Upper lobe of right lung (tissue), 1 donor: ENCODE results near the gene CALY. TPM values are rescaled to one million over a fixed set of nuclear protein-coding genes. Genes with fewer than 3 reads are reported as not detected.

ENCODE experiments used
- ATAC-seq: fragments of 200-7000 bp; cut with Tn5 transposase; one replicate; pipeline ENCODE4 v1.9.1; 2020; ENCODE audit warnings: mild to moderate bottlenecking, moderate library complexity
- DNase-seq: peaks from one replicate; pipeline ENCODE4 v3.0.0-alpha.2; 2020
- H3K27ac ChIP-seq: fragments of 200-600 bp; one replicate; pipeline ENCODE4 v1.8.0; 2022
- H3K27me3 ChIP-seq: fragments of 200-600 bp; one replicate; pipeline ENCODE4 v1.8.0; 2022; ENCODE audit warnings: mild to moderate bottlenecking
- H3K36me3 ChIP-seq: fragments of 200-600 bp; one replicate; pipeline ENCODE4 v1.8.0; 2022
- H3K4me1 ChIP-seq: fragments of 200-600 bp; one replicate; pipeline ENCODE4 v1.8.0; 2022
- H3K4me3 ChIP-seq: fragments of 200-600 bp; one replicate; pipeline ENCODE4 v1.8.0; 2022; ENCODE audit warnings: mild to moderate bottlenecking
- H3K9me3 ChIP-seq: fragments of 200-600 bp; one replicate; pipeline ENCODE4 v1.8.0; 2022
- intact Hi-C: fragments of 100-400 bp; cut with DNase I; formaldehyde crosslinking; loops from one replicate; pipeline ENCODE4 v1.11.0; 2022
- total RNA-seq: library from RNA; stranded (reverse); fragmentation: NEBNext Ultra II Directional; extraction: Animal tissue kit (Norgen Biotek cat#: 25700); gene quantifications from one replicate; pipeline ENCODE4 v1.2.1, GENCODE V29; 2021
- TF ChIP-seq, protein P1 (sequence below): fragments of 200-600 bp; IDR thresholded peaks from one replicate; pipeline ENCODE4 v1.8.0; 2022; ENCODE audit warnings: antibody characterized with exemption
- donor health status: DM: no; HTN: yes; CAD: no; lungs with severe emphysema.

The CALY gene
- total RNA-seq, 1 donor from 2014 or later = not detected

DNA sequence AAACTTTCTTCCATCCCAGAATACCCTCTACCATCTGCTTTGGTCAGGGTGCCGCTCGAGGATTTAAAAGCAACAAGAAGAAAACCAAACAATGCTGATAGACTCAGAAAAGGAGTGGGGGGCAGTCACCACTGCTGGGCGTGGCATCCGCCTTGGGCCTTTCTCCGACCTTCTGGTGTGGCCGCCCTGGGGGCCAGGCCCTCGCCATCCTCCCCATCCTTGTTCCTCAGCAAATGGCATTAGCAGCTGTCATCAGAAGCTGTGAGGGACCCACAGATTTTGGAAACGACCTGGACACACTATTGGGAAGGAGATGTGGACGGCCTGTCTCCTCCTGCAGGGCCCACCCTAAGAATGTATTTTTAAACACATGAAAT lies 23.9 kb downstream of the CALY start:
- Histone ChIP-seq H3K4me1 (peaks cover 9% of the 10 kb centered on the region), H3K27me3 (no peaks in the 10 kb centered on the region), H3K27ac (no peak overlapping the region), H3K4me3 (no peak overlapping the region), H3K36me3 (peaks cover 26% of the 10 kb centered on the region), H3K9me3 (no peaks in the 10 kb centered on the region)
- intact Hi-C loops = no loop called here
- DNase-seq (no peak), ATAC-seq (no peak)
- TF ChIP-seq, protein P1, sequence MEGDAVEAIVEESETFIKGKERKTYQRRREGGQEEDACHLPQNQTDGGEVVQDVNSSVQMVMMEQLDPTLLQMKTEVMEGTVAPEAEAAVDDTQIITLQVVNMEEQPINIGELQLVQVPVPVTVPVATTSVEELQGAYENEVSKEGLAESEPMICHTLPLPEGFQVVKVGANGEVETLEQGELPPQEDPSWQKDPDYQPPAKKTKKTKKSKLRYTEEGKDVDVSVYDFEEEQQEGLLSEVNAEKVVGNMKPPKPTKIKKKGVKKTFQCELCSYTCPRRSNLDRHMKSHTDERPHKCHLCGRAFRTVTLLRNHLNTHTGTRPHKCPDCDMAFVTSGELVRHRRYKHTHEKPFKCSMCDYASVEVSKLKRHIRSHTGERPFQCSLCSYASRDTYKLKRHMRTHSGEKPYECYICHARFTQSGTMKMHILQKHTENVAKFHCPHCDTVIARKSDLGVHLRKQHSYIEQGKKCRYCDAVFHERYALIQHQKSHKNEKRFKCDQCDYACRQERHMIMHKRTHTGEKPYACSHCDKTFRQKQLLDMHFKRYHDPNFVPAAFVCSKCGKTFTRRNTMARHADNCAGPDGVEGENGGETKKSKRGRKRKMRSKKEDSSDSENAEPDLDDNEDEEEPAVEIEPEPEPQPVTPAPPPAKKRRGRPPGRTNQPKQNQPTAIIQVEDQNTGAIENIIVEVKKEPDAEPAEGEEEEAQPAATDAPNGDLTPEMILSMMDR = no peak

DNA sequence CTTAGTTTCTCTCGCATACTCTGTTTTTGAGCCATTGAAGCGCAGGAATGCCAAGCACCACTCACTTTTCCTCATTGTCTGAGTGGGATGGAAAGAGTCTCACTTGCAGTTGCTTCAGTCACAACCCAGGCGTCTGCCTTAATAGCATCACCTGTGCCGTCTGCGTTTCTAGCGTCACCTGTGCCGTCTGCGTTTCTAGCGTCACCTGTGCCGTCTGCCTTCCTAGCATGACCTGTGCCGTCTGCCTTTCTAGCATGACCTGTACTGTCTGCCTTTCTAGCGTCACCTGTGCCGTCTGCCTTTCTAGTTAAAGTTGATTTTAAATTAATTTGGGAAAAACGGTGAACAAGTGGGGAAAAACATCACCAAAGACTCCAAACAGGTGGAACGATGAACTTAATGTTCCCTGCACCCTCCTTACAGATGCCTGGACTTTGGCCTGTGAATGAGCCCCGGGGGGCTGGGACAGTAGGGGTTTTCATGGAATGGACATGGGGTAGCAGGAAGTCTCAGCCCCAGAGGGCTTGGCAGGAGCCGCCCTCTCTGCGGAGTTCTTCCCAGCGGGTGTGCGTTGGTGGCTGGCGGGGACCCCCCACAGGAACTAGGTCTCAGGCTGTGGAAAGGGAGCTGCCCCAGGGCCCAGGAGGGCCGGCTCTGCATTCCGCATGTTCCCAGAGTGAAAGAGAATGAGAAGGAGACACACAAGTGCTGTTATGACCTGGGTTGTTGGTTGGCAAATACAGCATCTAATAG lies 24.5 kb downstream of the CALY start:
- TF ChIP-seq, protein P1 = no peak
- Histone ChIP-seq H3K4me1 (peaks cover 15% of the 10 kb centered on the region), H3K27me3 (no peaks in the 10 kb centered on the region), H3K4me3 (no peak overlapping the region), H3K9me3 (no peaks in the 10 kb centered on the region), H3K27ac (no peak overlapping the region), H3K36me3 (peaks cover 26% of the 10 kb centered on the region)
- DNase-seq (peak; percentile 65), ATAC-seq (no peak)
- intact Hi-C loops = no loop called here

DNA sequence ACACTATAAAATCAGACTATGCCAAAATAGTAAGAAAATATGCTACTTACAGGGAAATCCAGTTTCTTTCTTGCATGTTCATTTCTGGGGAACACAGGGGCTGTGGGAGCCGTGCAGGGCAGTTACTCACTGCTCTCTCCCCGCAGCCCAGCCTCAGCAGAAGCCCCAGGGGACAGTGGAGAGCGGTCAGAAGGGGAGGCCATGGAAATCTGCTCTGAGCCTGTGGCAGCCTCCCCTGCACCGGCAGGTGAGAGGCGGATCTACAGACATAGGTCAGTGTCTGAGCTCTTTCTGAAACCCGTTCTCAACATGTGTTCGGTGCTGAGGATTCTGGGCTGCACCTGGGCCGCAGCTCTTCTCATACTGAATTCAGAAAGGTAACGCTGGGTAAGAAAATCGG lies 25.1 kb downstream of the CALY start:
- no peaks in the 10 kb centered on the region for H3K9me3 ChIP-seq
- no peaks in the 10 kb centered on the region for H3K27me3 ChIP-seq
- no peak for DNase-seq
- ATAC-seq = no peak
- intact Hi-C loops = no loop called here
- no peak overlapping the region for H3K4me3 ChIP-seq
- H3K4me1 ChIP-seq = peaks cover 21% of the 10 kb centered on the region
- H3K27ac ChIP-seq = no peak overlapping the region
- TF ChIP-seq, protein P1 = no peak
- peaks cover 26% of the 10 kb centered on the region for H3K36me3 ChIP-seq

DNA sequence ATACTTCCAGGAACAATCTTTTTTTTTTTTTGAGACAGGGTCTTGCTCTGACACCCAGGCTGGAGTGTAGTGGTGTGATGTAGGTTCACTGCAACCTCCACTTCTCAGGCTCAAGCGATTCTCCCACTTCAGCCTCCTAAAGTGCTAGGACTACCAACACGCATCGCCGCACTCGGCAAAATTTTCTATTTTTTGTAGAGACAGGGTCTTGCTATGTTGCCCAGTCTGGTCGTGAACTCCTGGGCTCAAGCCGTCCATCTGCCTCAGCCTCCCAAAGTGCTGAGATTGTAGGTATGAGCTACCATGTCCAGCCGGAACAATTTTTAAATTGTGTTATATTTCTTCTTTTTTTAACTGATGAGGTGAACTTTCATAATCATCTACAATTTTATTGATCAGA lies 25.9 kb downstream of the CALY start:
- Histone ChIP-seq H3K27me3 (no peaks in the 10 kb centered on the region), H3K4me3 (no peak overlapping the region), H3K27ac (no peak overlapping the region), H3K36me3 (peaks cover 26% of the 10 kb centered on the region), H3K4me1 (peaks cover 26% of the 10 kb centered on the region), H3K9me3 (no peaks in the 10 kb centered on the region)
- TF ChIP-seq, protein P1 = no peak
- intact Hi-C loops = no loop called here
- ATAC-seq (no peak), DNase-seq (no peak)

DNA sequence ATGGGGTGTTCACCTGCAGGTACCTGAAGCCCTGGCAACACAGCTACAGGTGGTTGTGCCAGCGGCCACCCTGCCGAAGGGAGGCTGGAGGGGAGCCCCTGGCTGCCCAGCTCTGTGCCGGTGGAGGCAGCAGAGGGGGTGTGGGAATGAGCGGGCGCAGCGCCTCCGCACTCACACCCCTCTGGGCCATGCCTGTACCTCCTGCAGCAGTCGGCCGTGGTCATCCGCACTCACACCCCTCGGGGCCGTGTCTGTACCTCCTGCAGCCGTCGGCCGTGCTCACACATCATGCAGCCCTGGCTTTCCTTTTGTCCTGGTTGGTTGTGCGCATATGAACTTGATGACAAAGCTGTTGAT lies 26.3 kb downstream of the CALY start:
- Histone ChIP-seq H3K27me3 (no peaks in the 10 kb centered on the region), H3K36me3 (peaks cover 26% of the 10 kb centered on the region), H3K27ac (no peak overlapping the region), H3K9me3 (no peaks in the 10 kb centered on the region), H3K4me1 (peaks cover 28% of the 10 kb centered on the region), H3K4me3 (no peak overlapping the region)
- no peak for DNase-seq
- intact Hi-C loops = no loop called here
- TF ChIP-seq, protein P1 = no peak
- ATAC-seq = no peak
